Effector CD8-positive, alpha-beta T cell (primary cell): ENCODE measurements around the gene GCGR.

ENCODE experiments used
- DNase-seq: peaks from one replicate; lab custom pipeline; 2025; lab: John Stamatoyannopoulos, UW

Gene GCGR

GRCh38 chr17:81811705-81812570, 8.0 kb downstream of the GCGR start:
- no peak for DNase-seq

- DNase-seq: no peak
These were observed 8.8 kb downstream of the GCGR start for GRCh38 chr17:81812571-81813370.

GRCh38 chr17:81813371-81813684, 9.4 kb downstream of the GCGR start:
- DNase-seq: no peak

- DNase-seq: no peak
These were observed 10.1 kb downstream of the GCGR start for GRCh38 chr17:81813861-81814683.

GRCh38 chr17:81814748-81815645, 11.0 kb downstream of the GCGR start:
- no peak for DNase-seq

GRCh38 chr17:81815646-81815986, 11.7 kb downstream of the GCGR start:
- no peak for DNase-seq

- no peak for DNase-seq
These were observed 13.8 kb downstream of the GCGR start for GRCh38 chr17:81817758-81818147.

GRCh38 chr17:81819708-81820107, 15.8 kb downstream of the GCGR start:
- DNase-seq: no peak

GRCh38 chr17:81821147-81821546, 17.2 kb downstream of the GCGR start:
- no peak for DNase-seq

- no peak for DNase-seq
These were observed 17.8 kb downstream of the GCGR start for GRCh38 chr17:81821603-81822311.

- no peak for DNase-seq
These were observed 18.3 kb downstream of the GCGR start for GRCh38 chr17:81822312-81822637.

GRCh38 chr17:81822996-81823819, 19.3 kb downstream of the GCGR start:
- DNase-seq: no peak

GRCh38 chr17:81823820-81824550, 20.0 kb downstream of the GCGR start:
- DNase-seq: no peak

- no peak for DNase-seq
These were observed 20.6 kb downstream of the GCGR start for GRCh38 chr17:81824595-81824994.

GRCh38 chr17:81825841-81826466, 22.0 kb downstream of the GCGR start:
- DNase-seq: no peak

- no peak for DNase-seq
These were observed 24.7 kb downstream of the GCGR start for GRCh38 chr17:81828656-81829055.

- no peak for DNase-seq
These were observed 25.9 kb downstream of the GCGR start for GRCh38 chr17:81829858-81830257.

GRCh38 chr17:81831563-81831956, 27.6 kb downstream of the GCGR start:
- no peak for DNase-seq
